Right kidney (tissue), 9 donors: Measurements from ENCODE around the gene ASF1B.
"Not testable (repeated sequence)": the region's sequence is repeated elsewhere in the genome, so short reads cannot be mapped to it uniquely, and the experiment has no call there.

ENCODE experiments used
- DNase-seq: peaks from one replicate; pipeline ENCODE4 v3.0.0-alpha.2; 2016
- long read RNA-seq, 8 donors: transcript quantifications; one replicate each; lab custom pipeline, GENCODE V29; 2026

The ASF1B gene
- long read RNA-seq, donor 1, transcript ASF1B-201 (4 exons, 2,059 nt): major isoform, 11 of 11 reads
- long read RNA-seq, donor 1, partial matches to known transcripts: 0 of 11 reads
- long read RNA-seq, donor 1, other reads (novel, unspliced or antisense): 0 of 11 reads
- long read RNA-seq, donor 2, transcript ASF1B-201 (4 exons, 2,059 nt): major isoform, 14 of 15 reads
- long read RNA-seq, donor 2, partial matches to known transcripts: 0 of 15 reads
- long read RNA-seq, donor 2, other reads (novel, unspliced or antisense): 0 of 15 reads
- long read RNA-seq, donor 3, partial matches to known transcripts: 0 of 4 reads
- long read RNA-seq, donor 3, other reads (novel, unspliced or antisense): 0 of 4 reads
- long read RNA-seq, donor 4, transcript ASF1B-201 (4 exons, 2,059 nt): major isoform, 9 of 9 reads
- long read RNA-seq, donor 4, partial matches to known transcripts: 0 of 9 reads
- long read RNA-seq, donor 4, other reads (novel, unspliced or antisense): 0 of 9 reads
- long read RNA-seq, donor 5, transcript ASF1B-201 (4 exons, 2,059 nt): major isoform, 8 of 8 reads
- long read RNA-seq, donor 5, partial matches to known transcripts: 0 of 8 reads
- long read RNA-seq, donor 5, other reads (novel, unspliced or antisense): 0 of 8 reads
- long read RNA-seq, donor 6, partial matches to known transcripts: 0 of 5 reads
- long read RNA-seq, donor 6, other reads (novel, unspliced or antisense): 0 of 5 reads
- long read RNA-seq, donor 7: 0 reads
- long read RNA-seq, donor 8, transcript ASF1B-201 (4 exons, 2,059 nt): major isoform, 13 of 13 reads
- long read RNA-seq, donor 8, partial matches to known transcripts: 0 of 13 reads
- long read RNA-seq, donor 8, other reads (novel, unspliced or antisense): 0 of 13 reads

- DNase-seq: peak; percentile 99
Observed at GRCh38 chr19:14136509-14137281, at the start of gene ASF1B. Gene ASF1B (minus strand): TSS chr19:14136589. CDS start chr19:14136456, 133 bp downstream.

GRCh38 chr19:14185691-14186090, 49.3 kb upstream of the ASF1B start:
- not testable (repeated sequence) for DNase-seq

DNA sequence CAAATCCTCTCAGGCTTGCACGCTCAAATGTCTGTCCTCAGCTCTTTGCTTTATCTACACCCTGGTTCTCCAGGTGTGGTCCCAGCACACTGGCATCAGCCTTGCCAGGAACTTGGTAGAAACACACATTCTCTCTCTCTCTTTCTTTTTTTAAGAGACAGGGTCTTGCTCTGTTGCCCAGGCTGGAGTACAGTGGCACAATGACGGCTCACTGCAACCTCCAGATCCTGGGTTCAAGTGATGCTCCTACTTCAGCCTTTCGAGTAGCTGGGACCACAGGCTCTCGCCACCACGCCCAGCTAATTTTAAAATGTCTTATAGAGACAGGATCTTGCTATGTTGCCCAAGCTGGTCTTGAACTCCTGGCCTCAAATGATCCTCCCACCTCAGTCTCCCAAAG, 48.8 kb upstream of the ASF1B start:
- no peak for DNase-seq

DNA sequence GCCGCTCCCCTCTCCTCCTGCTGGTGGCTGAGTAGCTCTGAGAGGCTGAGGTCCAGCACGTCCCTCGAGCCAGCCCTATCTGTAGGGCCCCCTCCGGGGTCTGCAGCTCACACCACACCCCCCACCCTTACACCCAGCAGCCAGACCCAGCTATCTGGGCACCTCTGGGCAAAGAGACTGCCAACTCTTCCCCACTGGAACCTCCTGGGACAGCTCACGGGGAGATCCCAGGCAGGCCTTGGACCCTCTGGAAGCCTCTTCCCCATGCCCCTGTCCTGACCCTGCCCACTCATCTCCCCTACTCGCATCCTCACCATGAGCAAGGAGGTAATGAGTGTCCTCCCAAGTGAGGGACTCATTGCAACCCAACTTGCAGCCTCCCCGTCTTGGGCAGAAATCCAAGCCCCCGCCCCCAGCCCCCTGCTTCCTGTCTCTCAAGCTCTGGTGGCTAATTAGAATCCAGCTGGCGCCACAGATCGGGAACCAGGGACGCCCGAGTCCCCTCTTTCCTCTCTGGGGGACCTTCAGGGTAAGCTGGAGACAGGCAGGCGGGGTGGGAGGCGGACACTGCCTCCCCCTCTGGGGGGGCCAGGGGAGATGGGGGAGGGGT, 47.5 kb upstream of the ASF1B start:
- DNase-seq: no peak

DNA sequence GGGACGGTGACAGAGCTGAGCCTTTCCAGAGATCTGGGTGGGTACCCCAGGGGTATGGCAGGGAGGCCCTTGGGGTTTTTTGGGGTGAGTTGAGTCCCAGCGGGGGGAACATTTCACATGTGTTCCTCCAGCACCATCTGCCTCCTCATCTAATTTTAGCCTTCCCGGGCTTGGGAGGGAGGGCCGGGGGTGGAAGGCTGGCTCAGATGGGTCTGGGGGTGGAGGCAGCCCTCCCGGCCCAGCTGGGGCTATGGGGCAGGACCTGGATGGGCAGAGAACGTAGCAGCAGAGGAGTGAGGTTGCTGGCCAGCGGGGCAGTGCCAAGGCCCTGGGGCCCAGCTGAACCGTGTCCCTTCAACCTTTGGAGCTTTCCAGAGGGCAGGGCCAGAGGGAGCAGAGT, 46.1 kb upstream of the ASF1B start:
- no peak for DNase-seq

DNA sequence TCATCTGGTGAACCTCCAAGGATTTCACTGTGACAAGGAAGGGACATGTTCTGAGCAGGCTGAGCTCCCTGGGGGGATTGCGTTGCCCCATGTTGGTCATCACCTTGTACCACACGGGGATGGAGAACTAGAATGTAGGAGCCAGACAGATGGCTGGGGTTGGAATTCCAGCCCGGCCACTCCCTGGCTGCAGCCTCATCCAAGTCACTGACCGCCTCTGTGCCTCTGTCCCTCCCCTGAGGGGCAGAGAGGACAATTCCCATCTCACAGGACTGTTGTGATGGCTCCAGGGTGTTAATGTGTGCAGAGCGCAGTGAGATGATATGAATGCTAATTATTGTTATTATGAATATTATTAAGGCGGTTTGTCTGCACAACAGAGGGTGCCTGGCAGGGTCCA, 45.5 kb upstream of the ASF1B start:
- DNase-seq: no peak

DNA sequence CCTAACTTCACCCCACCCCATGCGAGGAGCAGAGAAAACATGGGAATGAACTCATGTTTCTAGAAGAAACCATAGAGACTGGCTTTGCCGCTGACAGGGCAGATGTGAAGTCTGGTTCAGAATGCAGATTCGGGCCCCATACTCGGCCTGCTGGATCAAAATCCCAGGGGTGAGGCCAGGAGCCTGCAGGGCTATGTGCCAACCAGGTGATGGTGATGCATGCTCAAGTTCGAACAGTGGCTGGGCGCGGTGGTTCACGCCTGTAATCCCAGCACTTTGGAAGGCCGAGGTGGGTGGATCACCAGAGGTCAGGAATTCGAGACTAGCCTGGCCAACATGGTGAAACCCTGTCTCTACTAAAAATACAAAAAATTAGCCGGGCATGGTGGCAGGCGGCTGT, 44.8 kb upstream of the ASF1B start:
- not testable (repeated sequence) for DNase-seq

GRCh38 chr19:14177496-14178074, 41.2 kb upstream of the ASF1B start:
- DNase-seq: no peak

GRCh38 chr19:14175351-14175792, 39.0 kb upstream of the ASF1B start:
- no peak for DNase-seq

DNA sequence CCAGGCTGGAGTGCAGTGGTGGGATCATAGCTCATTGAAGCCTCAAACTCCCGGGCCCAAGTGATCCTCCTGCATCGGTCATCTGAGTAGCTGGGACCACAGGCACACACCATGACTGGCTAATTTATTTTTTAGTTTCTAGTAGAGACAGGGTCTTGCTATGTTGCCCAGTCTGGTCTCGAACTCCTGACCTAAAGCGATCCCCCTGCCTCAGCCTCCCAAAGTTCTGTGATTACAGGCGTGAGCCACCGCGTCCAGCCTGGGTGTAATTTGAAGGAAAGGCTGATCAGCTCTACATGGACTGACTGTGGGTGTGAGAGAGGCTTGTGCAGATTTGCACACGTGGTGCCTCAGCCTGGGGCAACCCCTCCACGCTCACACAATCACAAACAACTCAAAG, 38.5 kb upstream of the ASF1B start:
- no peak for DNase-seq

DNA sequence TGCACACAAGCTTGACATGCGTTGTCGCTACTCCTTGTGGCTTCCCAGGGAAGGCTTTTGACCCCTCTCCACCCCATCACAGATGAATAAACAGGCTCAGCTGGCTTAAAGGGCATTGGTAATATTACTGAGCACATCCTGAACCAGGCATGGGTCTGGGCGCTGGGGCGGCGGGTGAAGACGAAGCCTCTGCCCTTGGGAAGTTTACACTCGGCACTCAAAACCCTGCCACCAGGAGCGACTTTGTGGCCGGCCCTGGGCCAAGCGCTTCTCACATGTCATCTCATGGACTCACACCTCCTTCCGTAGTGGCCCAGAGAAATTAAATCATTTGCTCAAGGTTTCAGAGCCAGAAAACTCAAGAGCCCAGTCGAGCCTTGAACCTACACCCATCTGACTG, 32.6 kb upstream of the ASF1B start:
- no peak for DNase-seq

GRCh38 chr19:14168259-14168972, 32.0 kb upstream of the ASF1B start:
- DNase-seq: no peak

DNA sequence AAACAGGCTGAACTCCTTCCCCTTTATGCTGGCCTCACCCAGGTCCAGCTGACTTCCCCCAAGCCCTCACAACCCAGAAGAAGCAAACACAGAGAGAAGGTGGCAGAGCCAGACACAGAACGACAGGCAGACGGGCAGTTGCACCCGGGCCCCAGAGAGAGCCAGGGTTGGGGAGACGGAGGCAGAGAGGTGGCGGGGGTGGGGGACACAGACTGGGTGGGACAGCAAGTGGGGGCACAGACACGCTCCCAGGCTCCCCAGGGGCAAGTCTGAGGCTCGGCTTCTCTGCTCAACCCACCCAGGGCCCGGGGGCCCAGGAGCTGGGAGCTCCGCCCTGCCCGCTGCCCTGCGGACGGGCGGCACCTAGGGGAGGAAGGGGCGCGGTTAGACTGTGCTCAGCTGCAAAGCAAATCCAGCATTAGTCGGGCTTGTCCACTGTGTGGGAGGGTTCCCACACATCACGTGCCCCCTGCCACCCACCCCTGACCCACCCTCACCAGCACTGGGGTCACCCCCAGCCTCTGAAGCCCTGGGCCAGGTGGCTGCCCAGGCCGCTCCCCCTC, 31.3 kb upstream of the ASF1B start:
- DNase-seq: no peak

DNA sequence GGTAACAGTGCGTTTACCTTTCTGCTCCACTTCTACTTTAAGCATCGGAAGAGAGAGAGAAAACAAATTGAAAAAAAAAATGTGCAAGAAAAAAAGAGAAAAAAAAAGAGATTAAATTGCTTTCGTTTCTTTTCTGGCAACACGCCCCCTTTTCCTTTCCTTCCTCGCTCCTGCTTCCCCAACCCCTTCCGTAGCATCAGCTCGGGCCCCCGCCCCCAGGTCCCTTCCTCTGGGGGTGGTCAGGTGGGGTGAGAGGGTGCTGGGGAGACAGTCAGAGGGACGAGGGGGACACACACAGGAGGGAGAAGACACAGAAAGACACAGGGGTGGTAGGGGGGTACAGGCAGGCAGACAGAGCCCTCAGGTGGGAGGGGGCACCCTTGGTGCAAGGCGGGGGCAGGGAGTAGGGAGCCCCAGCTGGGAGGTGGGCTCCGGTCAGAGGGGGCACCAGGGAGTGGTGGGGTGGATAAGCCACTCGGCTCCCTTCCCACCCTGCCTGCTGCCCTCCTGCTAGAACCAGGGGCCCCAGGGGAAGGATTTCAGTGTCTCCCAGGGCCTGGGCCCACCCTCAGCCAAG, 30.7 kb upstream of the ASF1B start:
- no peak for DNase-seq

DNA sequence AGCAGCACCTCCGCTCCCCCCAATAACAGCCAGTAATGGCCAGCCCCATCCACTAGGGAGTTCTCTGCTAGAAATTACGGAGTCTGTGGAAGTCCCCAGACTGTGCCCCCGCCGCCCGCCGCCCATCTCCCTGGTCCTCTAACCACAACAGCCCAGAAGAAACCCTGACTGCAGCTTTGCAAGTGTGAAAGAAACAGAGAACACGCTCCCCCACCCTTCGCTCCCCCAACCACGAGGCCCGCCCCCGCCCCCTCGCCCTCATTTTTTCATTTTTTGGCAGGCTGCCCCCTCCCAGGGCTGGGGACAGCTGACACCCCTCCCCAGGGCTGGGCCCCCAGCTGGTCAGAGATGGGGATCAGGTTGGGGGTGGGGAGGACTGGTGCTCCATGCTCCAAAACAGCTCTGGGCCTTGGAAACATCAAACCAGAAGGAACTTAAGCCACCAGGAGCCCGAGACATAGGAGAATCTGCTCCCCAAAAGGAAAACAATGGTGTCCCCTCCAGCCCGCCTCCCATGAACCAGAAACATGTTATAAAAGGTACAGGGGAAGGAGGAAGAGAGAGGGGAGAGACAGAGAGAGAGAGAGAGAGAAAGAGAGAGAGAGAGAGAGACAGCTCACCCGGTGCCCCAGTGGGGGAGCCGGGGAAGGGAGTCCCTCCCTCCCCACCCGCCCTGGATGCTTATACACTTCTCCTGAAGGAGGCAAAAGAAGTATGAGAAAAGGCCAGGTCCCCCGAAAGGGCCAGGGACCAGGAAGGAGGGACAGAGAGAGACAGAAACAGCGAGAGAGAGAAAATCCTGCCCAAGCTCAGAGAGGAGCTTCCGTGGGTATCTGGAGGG, 29.8 kb upstream of the ASF1B start:
- DNase-seq: no peak

GRCh38 chr19:14164724-14165493, 28.5 kb upstream of the ASF1B start:
- DNase-seq: no peak

GRCh38 chr19:14164082-14164481, 27.7 kb upstream of the ASF1B start:
- no peak for DNase-seq

DNA sequence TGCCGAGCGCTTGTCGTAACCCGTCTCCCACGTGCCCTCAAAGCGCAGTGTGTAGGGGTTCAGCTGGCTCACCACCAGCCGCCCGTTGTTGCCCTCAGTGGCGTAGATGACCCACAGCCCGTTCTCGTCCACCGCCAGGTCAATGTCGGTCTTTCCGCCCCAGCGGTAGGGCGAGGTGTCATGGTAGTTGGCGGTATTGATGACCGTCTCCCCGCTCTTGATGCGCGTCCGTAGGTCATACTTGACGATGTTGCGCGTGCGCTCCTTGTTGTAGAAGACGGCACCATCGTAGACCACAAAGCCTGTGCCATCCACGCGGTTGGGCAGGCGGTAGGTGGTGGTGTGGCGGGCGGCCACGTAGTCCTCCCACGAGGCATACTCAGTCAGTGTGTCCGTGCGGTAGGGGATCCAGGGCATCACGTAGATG, 26.5 kb upstream of the ASF1B start:
- no peak for DNase-seq

- no peak for DNase-seq
Observed at GRCh38 chr19:14161305-14161704, 24.9 kb upstream of the ASF1B start.
